NCI-H524 treated with DMSO at 0.1 percent for 48 hours (cell line): ENCODE data around the gene PELI2.
A peak's percentile ranks its signal among the peaks of the same experiment; 100 is the strongest.
"Not testable (repeated sequence)": the region's sequence is repeated elsewhere in the genome, so short reads cannot be mapped to it uniquely, and the experiment has no call there.

Experiments
- DNase-seq: peaks from one replicate; lab custom pipeline; 2025; lab: John Stamatoyannopoulos, UW

The PELI2 gene

GRCh38 chr14:56143025-56143424 is 24.8 kb downstream of the PELI2 start:
- DNase-seq = no peak

- no peak for DNase-seq
Observed at GRCh38 chr14:56144176-56144575, 26.0 kb downstream of the PELI2 start.

DNA sequence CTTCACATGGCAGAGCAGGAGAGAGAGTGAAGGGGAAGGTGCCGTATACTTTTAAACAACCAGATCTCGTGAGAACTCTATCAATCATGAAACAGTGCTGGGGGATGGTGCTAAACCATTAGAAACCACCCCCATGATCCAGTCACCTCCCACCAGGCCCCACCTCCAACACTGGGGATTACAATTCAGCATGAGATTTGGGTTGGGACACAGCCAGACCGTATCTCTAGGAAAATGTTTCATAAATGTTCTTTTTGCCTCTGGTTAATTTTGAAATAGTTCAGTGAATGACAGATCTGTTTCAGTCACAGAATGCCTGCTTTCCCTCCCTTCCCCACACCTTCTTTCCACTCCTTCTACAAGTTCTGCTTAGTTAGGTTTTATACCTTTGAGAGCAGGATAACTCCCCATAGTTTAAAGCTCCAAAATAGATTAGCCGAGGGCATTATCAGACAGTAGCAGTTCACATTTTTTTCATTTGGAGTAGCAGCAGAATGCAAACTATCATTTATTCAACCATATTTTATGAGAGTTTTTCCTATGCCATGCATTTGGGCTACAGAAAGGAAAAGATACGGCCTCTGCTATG is 27.1 kb downstream of the PELI2 start:
- DNase-seq = no peak

GRCh38 chr14:56145965-56146364 is 27.8 kb downstream of the PELI2 start:
- DNase-seq = no peak

DNA sequence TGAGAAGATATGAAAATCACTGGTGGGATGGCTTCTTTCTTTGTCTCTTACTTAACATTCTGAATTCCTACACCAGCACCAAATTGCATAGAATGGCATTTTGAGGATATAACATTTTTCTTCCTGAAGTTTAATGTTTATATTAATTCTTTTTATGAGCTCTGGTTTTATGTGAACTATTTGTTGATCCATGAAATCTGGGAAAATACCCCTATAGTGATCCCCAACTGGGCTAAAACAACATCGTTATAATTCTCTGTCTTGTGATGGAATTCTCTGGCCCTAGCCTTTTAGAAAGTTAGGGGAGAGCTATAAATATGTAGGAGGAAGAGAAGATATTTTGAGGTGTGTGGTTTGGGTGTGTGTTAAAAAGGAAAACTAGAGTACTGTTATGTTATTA is 29.2 kb downstream of the PELI2 start:
- no peak for DNase-seq

GRCh38 chr14:56147986-56148901 is 30.0 kb downstream of the PELI2 start:
- DNase-seq = no peak

DNA sequence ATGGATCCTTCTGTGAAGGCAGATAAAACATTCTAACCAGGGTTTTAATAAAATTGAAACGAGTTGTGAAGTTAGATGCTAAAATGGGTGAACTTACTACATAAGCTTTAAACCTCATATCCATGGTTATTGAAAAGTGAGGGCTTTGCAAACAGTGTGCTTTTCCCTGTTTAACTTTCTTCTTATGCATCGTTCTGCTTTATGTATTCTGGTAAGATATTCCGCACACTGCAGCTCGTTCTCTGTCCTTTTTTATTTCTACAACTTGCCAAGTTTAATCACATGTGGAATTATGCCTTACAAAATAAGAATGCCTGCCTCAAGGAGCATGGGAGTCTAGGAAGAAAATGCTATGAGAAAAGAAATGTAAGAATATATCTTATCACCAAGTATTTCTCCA is 30.9 kb downstream of the PELI2 start:
- no peak for DNase-seq

- peak; percentile 68 for DNase-seq
Observed at GRCh38 chr14:56149995-56150394, 31.8 kb downstream of the PELI2 start.

GRCh38 chr14:56150645-56151345 is 32.6 kb downstream of the PELI2 start:
- peak; percentile 37 for DNase-seq

GRCh38 chr14:56152221-56152620 is 34.0 kb downstream of the PELI2 start:
- DNase-seq = no peak

DNA sequence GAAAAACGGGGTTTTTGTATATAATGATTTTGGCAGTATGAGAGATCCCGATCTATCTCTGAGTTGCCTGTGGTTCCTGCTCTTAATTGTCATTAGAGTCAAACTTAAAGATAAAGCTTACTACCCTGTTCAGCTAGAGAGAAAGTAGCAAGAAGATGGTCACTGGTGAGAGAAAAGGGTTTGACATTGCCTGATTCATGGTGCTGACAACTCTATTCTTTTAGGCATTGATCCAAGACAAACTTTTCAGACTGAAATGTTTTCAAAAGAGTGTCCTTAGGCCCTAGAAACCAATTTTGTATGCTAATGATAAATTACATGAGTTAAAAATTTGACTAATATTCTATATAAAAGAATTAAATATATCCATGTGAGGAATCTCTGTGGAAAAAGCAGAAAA is 35.1 kb downstream of the PELI2 start:
- DNase-seq = no peak

DNA sequence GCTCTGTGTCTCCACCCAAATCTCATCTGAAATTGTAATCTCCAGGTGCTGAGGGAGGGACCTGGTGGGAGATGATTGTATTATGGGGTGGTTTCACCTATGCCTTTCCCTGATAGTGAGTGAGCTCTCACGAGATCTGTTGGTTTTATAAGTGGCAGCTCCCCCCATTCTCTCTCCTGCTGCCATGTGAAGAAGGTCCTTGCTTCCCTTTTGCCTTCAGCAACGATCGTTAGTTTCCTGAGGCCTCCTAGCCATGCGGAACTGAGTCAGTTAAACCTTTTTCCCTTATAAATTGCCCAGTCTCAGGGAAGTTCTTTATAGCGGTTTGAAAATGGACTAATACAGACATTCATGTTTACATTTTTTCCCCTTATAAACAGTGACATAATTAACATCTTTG is 36.1 kb downstream of the PELI2 start:
- DNase-seq = no peak

- no peak for DNase-seq
Observed at GRCh38 chr14:56156096-56156495, 37.9 kb downstream of the PELI2 start.

- no peak for DNase-seq
Observed at GRCh38 chr14:56159066-56159465, 40.9 kb downstream of the PELI2 start.

DNA sequence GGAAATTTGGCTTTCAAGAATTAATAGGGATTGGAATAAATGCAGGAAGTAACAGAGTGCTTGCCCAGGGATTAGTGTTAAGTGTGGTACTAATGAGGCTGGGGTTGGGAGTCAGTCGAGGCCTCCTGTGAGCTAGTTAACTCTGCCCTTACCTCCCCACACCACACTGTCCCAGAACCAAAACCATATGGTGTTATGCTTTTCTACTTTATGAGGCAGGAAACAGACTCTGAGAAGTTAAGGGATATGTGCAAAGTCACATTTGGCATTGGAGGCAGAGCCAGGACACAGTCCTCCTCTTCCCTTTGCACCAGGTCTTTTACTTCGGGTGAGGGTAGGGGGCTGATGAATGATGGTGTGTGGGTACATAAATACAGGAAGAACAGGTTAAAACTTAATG is 41.9 kb downstream of the PELI2 start:
- peak; percentile 96 for DNase-seq

DNA sequence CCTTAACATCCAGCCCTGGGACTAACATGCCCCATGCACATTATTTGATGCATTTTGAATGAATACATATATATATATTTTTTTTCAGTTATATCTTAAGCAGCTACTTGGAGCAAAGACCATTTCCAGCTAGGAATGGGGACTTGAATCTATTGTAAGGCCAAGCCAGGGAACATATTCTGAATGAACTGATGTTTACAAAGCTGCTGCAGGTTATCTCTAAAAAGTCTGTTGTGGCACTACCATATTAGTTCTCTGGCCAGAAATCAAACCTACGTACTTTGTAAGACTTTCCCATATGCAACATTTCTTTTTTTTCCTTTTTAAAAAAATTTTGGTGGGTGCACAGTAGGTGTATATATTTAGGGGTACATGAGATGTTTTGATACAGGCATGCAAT is 43.4 kb downstream of the PELI2 start:
- DNase-seq = no peak

GRCh38 chr14:56162476-56162875 is 44.3 kb downstream of the PELI2 start:
- DNase-seq = no peak

GRCh38 chr14:56166579-56166978 is 48.4 kb downstream of the PELI2 start:
- not testable (repeated sequence) for DNase-seq

GRCh38 chr14:56168007-56168616 is 49.9 kb downstream of the PELI2 start:
- no peak for DNase-seq

- no peak for DNase-seq
Observed at GRCh38 chr14:56170028-56170427, 51.8 kb downstream of the PELI2 start.

DNA sequence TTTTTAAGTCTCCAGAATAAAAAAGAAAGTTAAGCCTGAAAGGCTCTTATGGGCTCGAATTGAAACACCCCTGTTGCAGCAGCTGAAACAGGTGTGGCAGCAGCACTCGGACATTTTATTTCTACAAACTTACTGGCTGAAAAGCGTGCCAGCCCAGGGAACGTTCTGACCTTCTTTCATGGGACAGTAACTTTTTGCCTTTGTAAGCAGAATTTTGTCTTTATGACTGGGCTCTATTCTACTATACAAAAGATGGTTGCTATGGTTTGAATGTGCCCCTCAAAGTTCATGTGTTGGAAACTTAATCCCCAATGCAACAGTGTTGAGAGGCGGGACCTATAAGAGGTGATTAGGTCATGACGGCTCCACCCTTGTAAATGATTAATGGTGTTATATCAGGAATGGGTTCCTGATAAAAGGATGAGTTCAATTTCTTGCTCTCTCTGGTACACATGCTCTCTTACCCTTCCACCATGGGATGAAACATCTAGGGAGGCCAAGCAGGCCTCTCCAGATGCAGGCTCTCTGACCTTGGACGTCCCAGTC is 52.7 kb downstream of the PELI2 start:
- no peak for DNase-seq

DNA sequence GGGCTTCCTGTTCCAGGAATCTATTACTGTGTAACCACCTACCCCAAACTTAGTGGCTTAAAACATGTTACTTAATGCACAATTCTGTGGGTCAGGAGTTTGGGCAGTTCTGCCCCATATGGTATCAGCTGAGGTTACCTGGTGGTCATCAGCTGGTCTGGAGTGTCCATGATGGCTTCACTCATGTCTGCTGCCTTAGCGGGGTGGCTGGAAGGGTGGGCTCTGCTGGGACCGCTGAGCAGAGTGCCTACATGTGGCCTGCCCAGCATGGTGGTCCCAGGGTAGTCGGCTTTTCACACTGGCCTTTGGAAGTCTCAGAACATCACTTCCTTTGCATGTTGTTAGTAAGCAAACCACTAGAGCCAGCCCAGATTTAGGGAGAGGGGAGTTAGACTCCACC is 53.9 kb downstream of the PELI2 start:
- DNase-seq = no peak
